Forelimb muscle (tissue), 1 donor: ENCODE measurements around the gene MAPK8IP1. TPM values are rescaled to one million over a fixed set of nuclear protein-coding genes. Genes with fewer than 3 reads are reported as not detected.
A peak's percentile ranks its signal among the peaks of the same experiment; 100 is the strongest.
"Not testable (repeated sequence)": the region's sequence is repeated elsewhere in the genome, so short reads cannot be mapped to it uniquely, and the experiment has no call there.

Source experiments
- DNase-seq: peaks from one replicate; pipeline ENCODE4 v3.0.0-alpha.2; 2013; ENCODE audit warnings: low read depth
- polyA plus RNA-seq: library from polyadenylated mRNA; unstranded; fragments of 120-200 nt; gene quantifications from one replicate; pipeline ENCODE4 v1.2.1, GENCODE V29; 2013; ENCODE audit not compliant: insufficient read length

MAPK8IP1 gene
- polyA plus RNA-seq, 1 donor = 41.3 TPM

DNA sequence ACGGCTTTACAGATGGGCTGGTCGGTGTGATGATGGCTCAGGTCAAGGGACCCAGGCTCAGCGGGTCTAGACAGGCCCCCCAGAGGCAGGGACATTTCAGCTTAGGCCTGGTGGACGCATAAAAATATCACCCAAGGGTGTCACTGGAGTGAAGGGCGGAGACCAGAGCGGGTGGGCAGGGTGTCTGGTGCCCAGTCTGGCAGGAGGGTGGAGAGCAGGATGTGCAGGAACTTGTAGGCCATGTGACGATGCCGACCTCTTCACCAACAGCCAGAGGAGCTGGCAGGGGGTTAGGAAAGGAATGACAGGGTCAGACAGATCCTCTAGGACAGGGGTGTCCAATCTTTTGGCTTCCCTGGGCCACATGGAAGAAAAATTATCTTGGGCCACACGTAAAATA lies 4.5 kb downstream of the MAPK8IP1 start:
- DNase-seq = no peak

DNA sequence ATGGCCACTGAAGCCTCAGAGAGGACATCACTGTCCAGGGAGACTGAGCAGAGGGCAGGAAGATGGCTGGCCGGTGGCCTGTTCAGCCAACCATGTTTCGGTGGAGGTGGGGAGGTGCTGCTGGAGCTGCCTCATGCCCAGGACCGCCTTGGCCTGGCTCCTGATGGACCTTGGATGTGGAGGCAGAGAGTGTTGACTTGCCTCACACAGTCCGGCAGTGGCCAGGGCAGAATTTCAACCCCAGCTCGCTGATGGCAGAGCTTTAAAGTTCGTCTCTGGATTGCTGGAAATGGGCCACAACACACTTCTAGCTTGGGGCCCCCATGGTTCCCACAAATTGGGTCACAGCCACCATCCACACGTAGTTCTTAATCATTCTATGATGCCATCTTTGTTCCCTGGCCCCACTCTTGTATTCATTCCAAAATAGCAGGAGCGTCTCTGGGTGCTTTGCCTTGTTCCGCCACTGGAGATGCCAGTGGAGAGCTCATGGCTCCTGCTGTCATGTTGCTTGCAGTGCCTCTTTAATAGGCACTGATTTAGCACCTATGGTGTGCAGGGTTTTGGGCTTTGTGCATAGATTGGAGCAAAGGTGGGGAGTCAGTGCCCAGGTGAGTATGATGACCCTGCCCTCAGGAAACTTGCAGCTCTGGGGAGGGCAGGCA lies 5.6 kb downstream of the MAPK8IP1 start:
- no peak for DNase-seq

DNA sequence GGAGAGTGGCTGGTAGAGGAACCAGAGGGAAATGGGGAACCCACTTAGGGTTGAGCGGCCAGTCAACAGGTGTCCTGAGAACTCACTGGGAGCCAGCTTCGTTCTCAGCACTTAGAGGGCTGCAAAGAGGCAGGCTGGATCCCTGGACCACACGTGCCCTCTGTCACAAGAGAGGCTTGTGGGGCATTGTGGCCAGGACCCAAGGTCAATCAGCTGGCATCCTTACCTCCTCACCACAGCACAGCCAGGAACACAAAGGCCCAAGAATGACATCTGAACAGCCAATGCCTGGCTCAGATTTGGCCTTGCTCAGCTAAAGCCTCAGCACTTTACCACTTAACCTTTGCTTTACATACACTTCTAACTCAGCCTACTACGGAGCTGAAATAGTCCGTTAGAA lies 7.4 kb downstream of the MAPK8IP1 start:
- DNase-seq = no peak

DNA sequence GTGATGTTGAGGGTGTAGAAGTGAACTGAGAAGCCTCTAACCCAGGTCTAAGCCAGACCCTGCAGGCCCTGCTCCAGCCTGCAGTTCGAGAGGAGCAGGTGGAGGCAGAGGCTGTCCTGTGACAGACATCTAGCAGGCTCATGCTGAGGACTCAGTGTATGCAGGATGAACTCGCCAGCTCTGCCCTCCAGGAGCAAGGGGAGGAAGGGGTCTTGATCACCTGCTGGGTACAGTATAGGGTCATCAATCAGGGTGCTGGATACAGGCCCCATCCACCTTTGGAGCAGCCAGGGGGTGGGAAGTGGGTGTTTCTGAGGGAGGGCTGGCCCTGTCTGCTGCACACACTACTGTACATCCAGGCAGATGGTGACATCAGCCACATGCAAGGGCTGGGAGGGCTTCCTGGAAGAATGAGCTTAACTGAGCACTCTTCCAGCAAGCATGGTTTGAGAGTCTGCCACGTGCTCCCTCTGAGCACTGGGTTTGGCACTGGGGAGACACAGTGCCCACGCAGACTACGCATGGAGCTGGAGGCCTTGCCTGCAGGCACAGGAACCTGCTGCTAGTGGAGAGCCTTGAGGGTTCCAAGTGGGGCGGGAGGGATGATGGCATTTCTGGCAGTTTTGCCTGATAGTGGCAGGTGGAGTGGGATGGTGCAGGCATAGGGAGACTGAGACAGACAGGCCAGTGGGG lies 9.2 kb downstream of the MAPK8IP1 start:
- DNase-seq = no peak

DNA sequence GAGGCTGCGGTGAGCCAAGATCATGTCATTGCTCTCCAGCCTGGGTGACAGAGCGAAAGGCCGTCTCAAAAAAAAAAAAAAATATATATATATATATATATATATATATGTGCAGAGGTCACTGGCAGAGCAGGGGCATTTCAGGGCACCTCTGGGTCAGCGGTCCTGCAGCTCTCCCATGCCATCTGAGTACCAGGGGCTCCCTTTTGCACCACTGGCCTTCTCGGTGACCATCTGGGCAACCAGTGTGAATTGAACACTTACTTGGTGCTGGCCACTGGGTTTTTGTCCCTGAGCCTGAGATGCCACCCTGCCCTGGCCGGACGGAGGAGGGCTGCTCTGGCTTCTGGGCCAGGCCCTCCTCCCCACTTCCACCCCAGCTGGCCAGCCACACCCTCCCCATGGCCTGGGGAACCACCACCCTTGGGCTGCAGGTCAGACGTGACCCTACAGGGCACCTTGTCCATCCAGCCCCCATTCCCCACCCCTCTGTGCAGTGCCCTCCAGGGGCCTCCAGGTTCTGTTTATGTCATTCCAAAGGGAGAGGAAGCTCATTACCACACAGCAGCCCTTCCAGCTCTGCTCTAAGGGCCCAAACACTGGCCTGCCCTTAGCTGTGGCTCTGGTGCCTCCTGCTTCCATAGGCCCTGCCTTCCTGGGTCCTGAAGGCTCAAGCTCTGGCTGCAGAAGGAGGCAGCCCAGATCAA lies 10.3 kb downstream of the MAPK8IP1 start:
- no peak for DNase-seq

DNA sequence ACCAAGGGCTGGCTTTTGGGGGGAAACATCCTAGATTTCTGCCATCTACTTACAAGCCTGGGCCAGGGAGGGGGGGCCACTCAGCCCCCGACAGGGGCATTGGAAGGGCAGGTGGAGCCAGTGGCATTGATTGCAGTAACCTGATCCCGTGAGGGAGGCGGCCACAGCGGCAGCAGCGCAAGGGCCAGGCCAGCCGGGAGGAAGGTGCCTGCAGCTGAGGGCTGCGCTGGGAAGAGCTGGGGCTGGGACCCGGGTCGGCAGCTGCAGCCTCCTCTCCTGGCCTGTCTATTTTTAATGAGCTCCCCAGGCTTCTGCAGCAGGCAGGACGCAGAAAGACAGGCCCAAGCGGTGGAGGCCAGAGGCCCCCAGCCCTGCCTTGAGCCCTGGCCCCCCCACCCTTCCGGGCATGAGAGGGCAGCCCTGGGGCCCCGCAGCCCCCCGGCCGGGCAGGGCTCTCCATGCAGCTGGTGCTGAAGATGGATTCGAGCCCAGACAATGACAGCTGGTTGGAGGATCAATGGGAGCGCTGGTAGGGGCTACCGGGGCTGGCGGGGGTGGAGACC lies 11.1 kb downstream of the MAPK8IP1 start:
- no peak for DNase-seq

DNA sequence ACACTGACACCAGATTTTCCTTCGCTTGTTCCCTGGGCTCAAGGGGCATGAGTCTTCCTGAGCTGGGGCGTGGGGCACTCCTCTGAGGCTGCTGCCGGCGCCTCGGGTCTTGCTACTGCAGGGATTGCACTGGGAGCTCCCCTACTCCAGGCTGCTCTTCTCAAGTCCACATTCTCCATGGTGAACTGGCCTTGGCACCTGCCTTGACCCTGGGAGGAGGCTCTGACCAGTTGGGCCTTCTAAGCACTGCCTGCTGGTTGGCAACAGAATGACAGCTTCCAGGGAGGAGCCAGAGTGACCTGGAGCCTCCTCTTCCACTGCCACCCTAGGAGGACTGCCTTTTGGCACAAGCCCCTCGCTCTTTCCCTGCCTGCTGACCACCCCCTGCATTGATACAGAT lies 12.1 kb downstream of the MAPK8IP1 start:
- no peak for DNase-seq

DNA sequence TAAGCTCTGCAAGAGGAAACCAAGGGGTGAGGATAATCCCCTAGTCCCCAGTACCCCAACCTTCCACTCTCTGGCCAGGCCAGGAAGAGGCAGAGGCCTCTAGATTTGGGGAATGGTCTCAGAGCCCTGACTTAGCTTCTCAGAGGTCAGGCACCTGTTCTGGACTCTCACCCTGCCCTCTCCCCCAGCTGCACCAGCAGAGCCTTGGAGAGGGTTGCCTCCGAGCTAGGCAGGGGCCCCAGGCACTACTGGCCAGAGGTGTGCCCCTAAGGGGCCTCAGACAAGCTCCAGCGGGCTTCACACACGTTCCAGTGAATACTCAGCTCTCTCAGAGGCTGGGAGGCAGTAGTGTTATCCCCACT lies 13.6 kb downstream of the MAPK8IP1 start:
- no peak for DNase-seq

DNA sequence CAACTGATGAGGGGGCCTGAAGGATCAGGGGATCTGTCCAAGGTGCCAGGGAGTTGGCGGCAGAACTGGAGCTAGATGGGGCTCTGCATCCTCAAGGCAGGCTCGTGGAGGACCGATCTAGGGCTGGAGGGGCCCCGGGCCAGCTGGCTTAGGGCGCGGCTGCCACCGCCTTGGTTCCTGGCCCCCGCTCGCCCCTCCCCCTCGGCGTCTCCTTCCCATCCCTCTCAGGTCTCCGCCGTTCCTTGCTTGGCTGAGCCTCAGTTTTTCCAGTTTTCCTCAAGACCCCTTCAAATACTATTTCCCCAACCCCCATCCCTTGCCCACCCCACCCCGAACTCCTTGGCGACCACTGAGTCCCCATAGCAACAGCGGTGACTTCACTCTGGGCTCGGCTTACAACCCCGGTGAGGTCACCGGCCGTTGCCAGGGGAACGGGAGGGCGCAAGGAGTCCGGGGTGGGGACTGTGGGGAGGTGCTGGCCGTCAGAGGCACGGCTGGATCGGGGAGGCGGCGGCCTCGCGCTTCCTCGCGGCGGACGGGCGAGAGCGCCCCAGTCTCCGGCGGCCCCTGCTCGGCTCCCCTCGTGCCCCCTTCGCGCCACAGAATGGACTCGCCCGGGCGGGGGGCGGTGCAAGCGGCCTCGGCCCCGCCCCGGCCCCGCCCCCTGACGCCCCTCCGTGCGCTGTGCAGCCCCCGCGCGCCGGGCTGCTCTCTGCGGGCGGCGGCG lies 14.2 kb downstream of the MAPK8IP1 start:
- peak; percentile 77 for DNase-seq

DNA sequence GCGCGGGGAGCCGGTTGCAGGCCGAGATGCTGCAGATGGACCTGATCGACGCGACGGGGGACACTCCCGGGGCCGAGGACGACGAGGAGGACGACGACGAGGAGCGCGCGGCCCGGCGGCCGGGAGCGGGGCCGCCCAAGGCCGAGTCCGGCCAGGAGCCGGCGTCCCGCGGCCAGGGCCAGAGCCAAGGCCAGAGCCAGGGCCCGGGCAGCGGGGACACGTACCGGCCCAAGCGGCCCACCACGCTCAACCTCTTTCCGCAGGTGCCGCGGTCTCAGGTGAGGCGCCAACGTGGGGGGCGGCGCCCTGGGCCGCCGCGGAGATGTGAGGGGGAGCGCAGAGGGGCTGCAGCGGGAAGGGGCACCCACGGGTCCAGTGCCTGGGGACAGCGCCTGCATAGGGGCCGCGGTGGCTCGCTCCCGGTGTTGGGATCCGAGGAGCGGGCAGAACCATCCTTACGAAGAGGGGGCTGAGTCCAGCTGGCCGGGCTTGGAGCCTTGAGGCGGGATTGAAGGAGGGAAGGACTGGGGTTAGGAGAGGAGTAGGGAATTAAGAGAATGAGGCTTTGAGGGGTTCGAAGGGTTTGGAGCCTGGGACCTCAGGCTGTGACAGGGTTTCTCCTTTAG lies 14.8 kb downstream of the MAPK8IP1 start:
- not testable (repeated sequence) for DNase-seq

DNA sequence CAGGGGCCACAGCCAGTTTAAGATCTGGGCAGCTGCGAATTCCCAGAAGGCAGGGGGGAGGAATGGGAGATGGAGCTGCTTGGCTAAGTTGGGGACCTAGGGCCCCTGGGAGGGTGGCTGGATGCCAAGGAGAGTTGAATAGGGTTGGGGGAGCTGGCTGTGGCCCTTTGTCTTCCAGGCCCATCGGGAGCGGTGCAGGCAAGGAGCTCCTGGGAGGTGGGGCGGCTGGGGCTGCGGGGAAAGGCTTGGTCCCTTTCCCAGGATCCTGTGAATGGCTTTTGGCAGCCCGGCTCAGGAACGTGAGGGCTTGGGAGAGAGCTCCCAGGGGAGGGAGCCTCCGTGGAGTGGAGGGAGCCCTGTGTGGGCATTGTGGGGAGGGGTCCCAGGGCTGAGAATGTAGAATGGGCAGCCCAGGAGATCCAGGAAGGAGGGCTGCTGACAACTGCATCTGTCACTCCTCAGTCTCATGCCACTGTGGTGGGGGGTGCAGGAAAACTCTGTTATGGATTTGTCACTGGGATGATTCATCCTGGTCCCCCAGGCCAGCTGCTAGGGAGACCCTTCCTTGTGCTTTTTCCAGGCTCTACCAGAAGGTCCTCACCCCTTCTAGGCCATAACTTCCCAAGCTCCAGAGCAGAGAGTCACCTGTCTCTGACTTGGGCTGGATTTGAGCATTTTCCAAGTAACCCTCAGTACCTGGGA lies 15.6 kb downstream of the MAPK8IP1 start:
- DNase-seq = no peak

DNA sequence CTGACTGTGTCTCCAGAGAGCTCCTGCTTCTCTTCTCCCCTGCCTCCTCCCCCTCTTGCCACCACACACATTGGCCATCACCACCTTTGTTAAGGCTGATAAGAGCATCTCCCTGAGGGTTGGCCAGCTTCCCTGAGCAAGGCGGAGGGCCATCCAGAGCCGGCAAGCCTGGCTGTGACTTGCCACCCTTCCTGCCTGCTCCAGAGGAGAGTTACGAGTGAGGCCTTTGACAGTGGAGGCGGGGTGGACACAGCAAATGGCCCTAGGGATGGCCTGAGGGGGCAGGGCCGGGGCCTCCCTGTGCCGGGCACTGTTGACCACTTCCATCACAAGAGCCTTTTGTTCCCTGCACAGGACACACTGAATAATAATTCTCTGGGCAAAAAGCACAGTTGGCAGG lies 16.2 kb downstream of the MAPK8IP1 start:
- DNase-seq = no peak

DNA sequence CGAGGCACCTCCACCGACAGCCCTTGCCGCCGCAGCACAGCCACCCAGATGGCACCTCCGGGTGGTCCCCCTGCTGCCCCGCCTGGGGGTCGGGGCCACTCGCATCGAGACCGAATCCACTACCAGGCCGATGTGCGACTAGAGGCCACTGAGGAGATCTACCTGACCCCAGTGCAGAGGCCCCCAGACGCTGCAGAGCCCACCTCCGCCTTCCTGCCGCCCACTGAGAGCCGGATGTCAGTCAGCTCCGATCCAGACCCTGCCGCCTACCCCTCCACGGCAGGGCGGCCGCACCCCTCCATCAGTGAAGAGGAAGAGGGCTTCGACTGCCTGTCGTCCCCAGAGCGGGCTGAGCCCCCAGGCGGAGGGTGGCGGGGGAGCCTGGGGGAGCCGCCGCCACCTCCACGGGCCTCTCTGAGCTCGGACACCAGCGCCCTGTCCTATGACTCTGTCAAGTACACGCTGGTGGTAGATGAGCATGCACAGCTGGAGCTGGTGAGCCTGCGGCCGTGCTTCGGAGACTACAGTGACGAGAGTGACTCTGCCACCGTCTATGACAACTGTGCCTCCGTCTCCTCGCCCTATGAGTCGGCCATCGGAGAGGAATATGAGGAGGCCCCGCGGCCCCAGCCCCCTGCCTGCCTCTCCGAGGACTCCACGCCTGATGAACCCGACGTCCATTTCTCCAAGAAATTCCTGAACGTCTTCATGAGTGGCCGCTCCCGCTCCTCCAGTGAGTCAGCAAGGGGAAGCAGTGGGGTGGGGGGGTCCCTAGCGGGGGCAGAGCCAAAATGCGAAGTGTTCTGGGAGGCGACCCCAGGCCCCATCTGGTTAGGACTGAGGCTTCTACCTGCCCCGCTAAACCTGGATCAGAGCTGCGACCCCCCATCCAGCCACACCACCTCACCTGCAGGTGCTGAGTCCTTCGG lies 17.3 kb downstream of the MAPK8IP1 start:
- no peak for DNase-seq

DNA sequence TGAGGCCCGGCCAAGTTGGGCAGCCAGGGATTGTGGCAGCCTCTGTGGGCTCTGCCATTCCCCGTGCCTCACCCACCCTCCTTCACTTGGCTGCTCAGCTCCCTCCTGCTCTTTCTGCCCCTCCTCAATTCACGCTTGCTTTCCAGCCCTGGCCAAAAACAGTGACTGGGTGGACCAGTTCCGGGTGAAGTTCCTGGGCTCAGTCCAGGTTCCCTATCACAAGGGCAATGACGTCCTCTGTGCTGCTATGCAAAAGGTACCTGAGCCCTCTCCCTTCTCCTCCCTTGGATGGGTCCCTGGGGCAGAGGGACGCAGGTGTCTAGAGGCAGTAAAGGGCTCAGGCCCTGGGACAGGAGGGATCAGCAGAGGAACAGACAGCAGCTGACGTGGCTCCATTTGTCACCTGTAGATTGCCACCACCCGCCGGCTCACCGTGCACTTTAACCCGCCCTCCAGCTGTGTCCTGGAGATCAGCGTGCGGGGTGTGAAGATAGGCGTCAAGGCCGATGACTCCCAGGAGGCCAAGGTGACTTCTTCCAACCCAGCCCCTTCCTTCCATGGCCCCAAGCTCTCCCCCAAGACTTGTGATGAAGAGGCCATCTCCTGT lies 19.0 kb downstream of the MAPK8IP1 start:
- DNase-seq = no peak

DNA sequence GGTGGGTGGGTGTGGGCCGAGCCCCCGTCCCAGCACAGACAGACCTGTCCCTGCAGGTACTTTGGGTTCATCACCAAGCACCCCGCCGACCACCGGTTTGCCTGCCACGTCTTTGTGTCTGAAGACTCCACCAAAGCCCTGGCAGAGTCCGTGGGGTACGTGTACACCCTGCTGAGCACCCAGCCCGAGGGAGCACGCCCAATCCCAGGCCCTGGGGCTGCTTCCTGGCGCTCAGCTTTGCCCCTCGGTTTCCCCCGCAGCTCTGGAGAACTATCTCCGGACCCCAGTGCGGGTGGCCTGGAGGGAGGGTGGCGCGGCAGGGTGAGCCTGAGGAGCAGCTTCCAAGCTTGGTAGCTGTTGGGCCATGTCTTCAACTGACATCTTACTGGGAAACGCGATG lies 19.6 kb downstream of the MAPK8IP1 start:
- no peak for DNase-seq

DNA sequence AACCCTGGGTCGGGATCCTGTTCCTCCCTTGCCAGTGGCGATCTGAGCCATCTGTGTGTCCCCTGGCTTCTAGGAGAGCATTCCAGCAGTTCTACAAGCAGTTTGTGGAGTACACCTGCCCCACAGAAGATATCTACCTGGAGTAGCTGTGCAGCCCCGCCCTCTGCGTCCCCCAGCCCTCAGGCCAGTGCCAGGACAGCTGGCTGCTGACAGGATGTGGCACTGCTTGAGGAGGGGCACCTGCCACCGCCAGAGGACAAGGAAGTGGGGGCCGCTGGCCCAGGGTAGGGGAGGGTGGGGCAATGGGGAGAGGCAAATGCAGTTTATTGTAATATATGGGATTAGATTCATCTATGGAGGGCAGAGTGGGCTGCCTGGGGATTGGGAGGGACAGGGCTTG lies 20.1 kb downstream of the MAPK8IP1 start:
- not testable (repeated sequence) for DNase-seq

DNA sequence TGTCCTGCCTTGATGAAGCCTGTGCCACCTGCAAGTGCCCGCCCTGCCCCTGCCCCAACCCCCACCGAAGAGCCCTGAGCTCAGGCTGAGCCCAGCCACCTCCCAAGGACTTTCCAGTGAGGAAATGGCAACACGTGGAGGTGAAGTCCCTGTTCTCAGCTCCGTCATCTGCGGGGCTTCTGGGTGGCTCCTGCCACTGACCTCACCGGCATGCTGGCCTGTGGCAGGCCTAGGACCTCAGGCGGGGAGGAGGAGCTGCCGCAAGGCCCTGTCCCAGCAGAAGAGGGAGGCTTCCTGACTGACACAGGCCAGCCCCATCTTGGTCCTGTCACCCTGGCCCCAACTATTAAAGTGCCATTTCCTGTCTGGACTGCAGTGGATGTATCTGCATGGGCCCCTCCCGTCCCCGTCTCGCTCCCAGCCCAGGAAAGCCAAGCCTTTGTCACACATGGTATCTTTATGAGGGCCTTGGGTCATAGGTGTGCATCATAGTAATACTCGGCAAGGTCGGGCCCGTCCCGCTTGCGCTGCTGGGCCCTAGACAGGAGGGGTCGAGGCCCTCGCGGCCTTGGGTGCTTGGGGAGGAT lies 20.7 kb downstream of the MAPK8IP1 start:
- no peak for DNase-seq

DNA sequence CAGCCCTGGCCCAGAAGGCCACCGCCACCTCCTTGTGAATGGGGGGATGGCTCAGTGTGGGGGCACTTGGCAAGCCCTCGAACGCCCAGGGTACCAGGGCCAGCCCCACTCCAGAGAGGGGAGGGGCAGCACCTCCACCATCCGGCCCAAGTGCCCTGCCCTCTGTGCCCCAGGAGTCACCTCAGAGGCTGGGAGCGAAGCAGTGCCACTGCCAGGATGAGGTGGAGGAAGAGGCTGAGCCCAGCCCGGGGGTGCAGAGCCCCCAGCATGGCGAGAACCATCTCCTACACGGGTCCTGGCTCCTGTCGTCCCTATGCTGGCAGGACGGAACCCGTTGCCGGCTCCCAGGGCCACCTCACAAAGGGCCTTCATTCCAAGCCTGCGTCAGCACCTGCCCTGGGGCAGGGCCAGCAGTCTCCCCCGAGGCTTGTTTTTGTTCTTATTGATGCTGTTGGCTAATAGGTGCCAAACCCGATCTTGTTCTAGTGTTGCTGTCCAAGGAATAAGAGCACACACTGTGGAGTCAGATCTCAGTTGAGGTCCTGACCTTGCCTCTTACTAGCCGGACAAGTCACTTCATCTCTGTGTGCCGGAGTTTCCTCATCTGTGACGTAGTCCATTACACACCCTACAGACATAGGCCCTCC lies 21.6 kb downstream of the MAPK8IP1 start, which contains the start of gene FREY1:
FREY1 (minus strand) TSS at position 307 of the 647 bp plus-strand sequence; CDS start at position 281, 26 bp downstream.
- DNase-seq = no peak
